Measurements from ENCODE around the gene TIMP1. TPM values are rescaled to one million over a fixed set of nuclear protein-coding genes. Genes with fewer than 3 reads are reported as not detected.

Gene TIMP1
- polyA plus RNA-seq, 1 donor (not counting 4 experiments of a cell fraction or from before 2014, with no cell fraction given) = 151 TPM

- Histone ChIP-seq H3K27ac (ENCODE audit: control insufficient read depth, insufficient read depth, low read length) (no peak overlapping the region), H3K36me3 (ENCODE audit: control insufficient read depth in 2 of 2, extremely low read depth in 1 of 2, insufficient read depth in 2 of 2, low read length in 2 of 2) (no peaks in the 10 kb centered on the region), H3K9me3 (ENCODE audit: control insufficient read depth, low read depth, low read length) (no peaks in the 10 kb centered on the region), H4K20me1 (ENCODE audit: control insufficient read depth, extremely low read depth, insufficient read depth, low read length) (no peaks in the 10 kb centered on the region), H3K9ac (ENCODE audit: control insufficient read depth, extremely low read depth, insufficient read depth, low read length) (no peak overlapping the region), H3K79me2 (ENCODE audit: control insufficient read depth, insufficient read depth, low read length) (no peaks in the 10 kb centered on the region), H3K4me3 (ENCODE audit: control insufficient read depth in 2 of 3, extremely low read depth in 1 of 3, insufficient read depth in 2 of 3, low read depth in 1 of 3, low read length in 3 of 3) (no peak overlapping the region), H3K4me1 (ENCODE audit: control insufficient read depth, extremely low read depth, insufficient read depth, low read length) (no peaks in the 10 kb centered on the region), H3K4me2 (ENCODE audit: control insufficient read depth, extremely low read depth, insufficient read depth, low read depth, low read length) (no peak overlapping the region), H3K27me3 (ENCODE audit: control insufficient read depth, extremely low read depth, insufficient read depth, low read length) (no peaks in the 10 kb centered on the region), H3K9me1 (ENCODE audit: control insufficient read depth, extremely low read depth, insufficient read depth, low read length) (no peaks in the 10 kb centered on the region), H2AFZ (ENCODE audit: control insufficient read depth, low read length) (no peak overlapping the region)
- dilution Hi-C loops (cut with MboI; ENCODE audit: extremely low pct_ligation_motif_present, low sequenced_read_pairs) = no loop called here
- TF ChIP-seq EZH2 (IDR thresholded peaks at IDR 0.05; ENCODE audit: low read length) (no peak), CTCF (optimal IDR thresholded peaks at IDR 0.05 in 1 of 3, IDR thresholded peaks at IDR 0.05 in 1 of 3, conservative IDR thresholded peaks at IDR 0.05 in 1 of 3; ENCODE audit: extremely low read depth in 1 of 3, insufficient read depth in 2 of 3, low read length in 3 of 3) (no peak)
- DNase-seq (ENCODE audit: low read depth, low spot score) = no peak
- no peak for FAIRE-seq
Observed at GRCh38 chrX:47611926-47612325, 29.7 kb downstream of the TIMP1 start.

GRCh38 chrX:47612418-47612817 is 30.2 kb downstream of the TIMP1 start:
- dilution Hi-C loops (cut with MboI; ENCODE audit: extremely low pct_ligation_motif_present, low sequenced_read_pairs) = no loop called here

More at GRCh38 chrX:47612418-47612817, 30.2 kb downstream of the TIMP1 start:
- TF ChIP-seq EZH2 (IDR thresholded peaks at IDR 0.05; ENCODE audit: low read length) (no peak), CTCF (optimal IDR thresholded peaks at IDR 0.05 in 1 of 3, IDR thresholded peaks at IDR 0.05 in 1 of 3, conservative IDR thresholded peaks at IDR 0.05 in 1 of 3; ENCODE audit: extremely low read depth in 1 of 3, insufficient read depth in 2 of 3, low read length in 3 of 3) (no peak)
- Histone ChIP-seq H3K79me2 (ENCODE audit: control insufficient read depth, insufficient read depth, low read length) (no peaks in the 10 kb centered on the region), H3K9me3 (ENCODE audit: control insufficient read depth, low read depth, low read length) (no peaks in the 10 kb centered on the region), H2AFZ (ENCODE audit: control insufficient read depth, low read length) (no peak overlapping the region), H3K4me1 (ENCODE audit: control insufficient read depth, extremely low read depth, insufficient read depth, low read length) (no peaks in the 10 kb centered on the region), H3K27me3 (ENCODE audit: control insufficient read depth, extremely low read depth, insufficient read depth, low read length) (no peaks in the 10 kb centered on the region), H3K9me1 (ENCODE audit: control insufficient read depth, extremely low read depth, insufficient read depth, low read length) (no peaks in the 10 kb centered on the region), H3K9ac (ENCODE audit: control insufficient read depth, extremely low read depth, insufficient read depth, low read length) (no peak overlapping the region), H3K4me2 (ENCODE audit: control insufficient read depth, extremely low read depth, insufficient read depth, low read depth, low read length) (no peak overlapping the region), H4K20me1 (ENCODE audit: control insufficient read depth, extremely low read depth, insufficient read depth, low read length) (no peaks in the 10 kb centered on the region), H3K27ac (ENCODE audit: control insufficient read depth, insufficient read depth, low read length) (no peak overlapping the region), H3K36me3 (ENCODE audit: control insufficient read depth in 2 of 2, extremely low read depth in 1 of 2, insufficient read depth in 2 of 2, low read length in 2 of 2) (no peaks in the 10 kb centered on the region), H3K4me3 (ENCODE audit: control insufficient read depth in 2 of 3, extremely low read depth in 1 of 3, insufficient read depth in 2 of 3, low read depth in 1 of 3, low read length in 3 of 3) (no peak overlapping the region)
- DNase-seq (ENCODE audit: low read depth, low spot score) (no peak), FAIRE-seq (no peak)
